GM19099 (cell line): ENCODE measurements around the gene CREB5.

ENCODE experiments used
- POLR2A ChIP-seq: IDR thresholded peaks from 3 replicates; pipeline ENCODE4 v1.6.1; 2011; ENCODE audit warnings: low read depth; ENCODE audit not compliant: insufficient read length; ENCODE audit errors: extremely low read depth

Gene CREB5

DNA sequence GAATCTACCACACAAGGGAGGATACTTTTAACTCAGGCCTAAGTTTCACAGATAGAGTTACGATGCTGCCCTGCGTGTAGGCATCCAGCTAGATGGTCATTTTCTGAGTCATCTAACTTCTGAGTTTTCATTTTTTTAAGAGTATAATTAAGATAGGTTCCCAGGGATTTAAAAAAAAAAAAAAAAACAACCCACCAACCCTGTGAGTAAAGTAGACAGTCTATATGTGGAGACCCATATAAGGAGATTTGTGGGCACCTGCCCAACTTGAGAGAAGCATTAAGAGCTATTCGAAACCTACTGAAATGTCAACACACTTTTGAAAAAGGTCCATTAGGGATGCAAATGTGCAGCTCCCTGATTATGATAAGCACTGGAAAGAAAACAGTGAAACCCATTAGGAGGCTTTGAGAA is 288.5 kb downstream of the CREB5 start:
- TF ChIP-seq POLR2A = no peak

DNA sequence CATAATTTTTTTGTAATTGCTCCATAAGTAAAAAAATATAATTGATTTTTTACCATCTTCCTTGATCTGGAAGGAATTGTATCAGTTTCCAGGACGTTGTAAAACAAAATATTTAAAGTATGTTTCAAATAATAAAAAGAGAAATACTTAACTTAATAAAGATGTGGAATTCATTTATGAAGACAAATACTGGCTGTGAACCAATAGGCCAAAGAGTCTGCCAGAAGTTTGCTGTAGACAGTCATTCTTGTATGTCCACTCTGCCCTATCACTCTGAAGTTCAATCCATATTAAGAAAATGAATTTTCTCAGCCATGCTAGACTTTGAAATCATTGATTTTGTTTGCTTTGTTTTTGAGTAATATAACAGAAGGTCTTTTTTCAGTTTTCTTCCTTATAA is 289.4 kb downstream of the CREB5 start:
- TF ChIP-seq POLR2A = no peak

DNA sequence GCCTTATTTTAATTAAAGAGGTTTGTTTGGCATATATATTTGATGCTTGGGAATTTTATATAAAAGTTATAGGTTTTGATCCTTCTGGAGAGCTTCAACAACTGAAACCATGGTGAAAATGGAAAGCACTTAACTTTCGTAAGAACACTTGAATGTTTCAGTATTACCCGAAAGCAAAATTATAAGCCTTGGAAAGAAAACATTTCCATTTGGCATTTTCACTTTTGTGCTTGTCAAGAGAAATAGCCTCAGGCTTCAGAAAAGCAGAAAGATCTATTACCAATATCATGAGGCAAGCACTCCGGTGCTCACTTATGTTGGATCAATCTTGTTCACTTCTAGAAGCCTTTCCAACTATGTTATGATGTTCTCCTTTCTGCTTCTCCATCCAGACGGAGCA is 289.9 kb downstream of the CREB5 start:
- TF ChIP-seq POLR2A = no peak

DNA sequence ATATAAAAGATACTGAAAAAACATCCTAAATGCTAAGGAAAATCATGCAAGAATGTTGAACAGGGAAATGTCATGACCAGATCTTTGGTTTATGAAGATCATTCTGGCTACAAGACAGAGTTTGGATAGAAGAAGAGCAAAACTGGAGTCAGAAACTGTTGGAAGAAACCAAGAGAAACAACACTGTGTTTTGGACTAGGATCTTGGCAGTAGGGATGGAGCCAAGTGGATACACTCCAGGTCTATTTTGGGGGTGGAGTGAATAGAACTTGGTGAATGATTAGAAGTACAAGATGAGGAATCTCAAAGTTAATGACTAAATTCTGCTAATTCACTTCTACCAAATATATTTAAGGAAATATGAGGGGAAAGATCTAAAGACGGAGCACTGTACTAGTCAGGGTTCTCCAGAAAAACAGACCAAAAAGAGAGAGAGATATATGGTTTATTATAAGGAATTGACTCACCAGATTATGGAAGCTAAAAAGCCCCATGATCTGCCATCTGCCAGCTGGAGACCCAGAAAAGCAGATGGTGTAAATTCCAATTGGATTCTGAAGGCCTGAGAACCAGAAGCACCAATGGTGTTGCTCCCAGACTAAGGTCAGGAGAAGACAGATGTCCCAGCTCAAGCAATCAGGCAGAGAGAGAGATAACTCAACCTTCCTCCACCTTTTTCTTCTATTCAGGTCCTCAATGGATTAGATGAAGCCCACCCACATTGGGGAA is 290.9 kb downstream of the CREB5 start:
- TF ChIP-seq POLR2A = no peak

DNA sequence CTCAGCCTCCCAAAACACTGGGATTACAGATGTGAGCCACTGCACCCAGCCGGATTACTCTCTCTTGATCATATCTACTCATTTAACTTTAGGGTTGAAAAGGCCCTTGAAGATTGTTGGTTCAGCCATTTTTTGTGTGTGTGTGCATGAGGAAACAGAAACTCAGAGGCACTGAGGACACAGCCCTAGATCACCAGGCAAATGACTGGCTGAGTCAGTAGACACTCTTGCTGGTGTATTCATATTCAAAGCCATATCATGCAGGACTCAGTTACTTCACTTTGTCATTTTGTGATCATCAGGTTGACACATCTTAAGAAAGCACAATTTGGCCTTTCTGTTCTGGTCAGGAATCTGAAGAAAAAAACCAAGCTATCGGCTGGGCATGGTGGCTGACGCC is 292.4 kb downstream of the CREB5 start:
- no peak for TF ChIP-seq POLR2A

DNA sequence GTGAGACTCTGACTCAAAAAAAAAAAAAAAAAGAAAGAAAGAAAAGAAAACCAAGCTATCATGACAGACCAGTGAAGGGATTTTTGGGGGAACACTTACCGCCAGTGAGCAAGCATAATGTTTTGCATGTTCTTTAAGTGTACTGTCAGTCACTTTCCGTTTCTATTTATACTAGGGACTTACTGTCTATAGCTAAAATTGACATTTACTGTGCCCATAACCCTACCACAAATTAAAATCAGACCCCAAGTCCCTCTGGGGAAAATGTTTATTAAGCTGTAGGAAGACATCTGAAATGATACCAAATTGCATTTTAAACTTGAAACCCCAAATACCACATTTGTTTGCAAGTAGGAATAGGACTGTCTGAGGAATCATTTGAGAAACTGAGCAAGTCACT is 293.0 kb downstream of the CREB5 start:
- TF ChIP-seq POLR2A = no peak

DNA sequence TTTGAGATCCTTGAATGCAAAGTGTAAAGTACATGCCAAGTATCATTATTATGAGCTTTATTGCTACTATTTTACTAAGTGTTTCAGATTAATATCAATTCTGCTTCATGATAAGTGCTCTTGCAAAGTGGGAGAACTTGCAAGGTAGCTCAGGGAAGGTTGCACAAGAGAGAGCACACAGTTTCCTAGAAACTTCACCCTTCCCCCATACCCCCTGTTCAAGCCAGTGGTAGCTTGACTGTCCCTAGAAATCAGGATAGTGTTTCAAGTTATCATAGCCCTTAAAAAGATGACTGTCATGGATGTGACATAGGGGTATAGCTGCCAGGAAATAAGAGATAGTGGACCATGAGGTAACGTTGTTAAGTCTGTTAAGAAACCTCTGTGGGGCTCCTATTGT is 294.3 kb downstream of the CREB5 start:
- TF ChIP-seq POLR2A = no peak

DNA sequence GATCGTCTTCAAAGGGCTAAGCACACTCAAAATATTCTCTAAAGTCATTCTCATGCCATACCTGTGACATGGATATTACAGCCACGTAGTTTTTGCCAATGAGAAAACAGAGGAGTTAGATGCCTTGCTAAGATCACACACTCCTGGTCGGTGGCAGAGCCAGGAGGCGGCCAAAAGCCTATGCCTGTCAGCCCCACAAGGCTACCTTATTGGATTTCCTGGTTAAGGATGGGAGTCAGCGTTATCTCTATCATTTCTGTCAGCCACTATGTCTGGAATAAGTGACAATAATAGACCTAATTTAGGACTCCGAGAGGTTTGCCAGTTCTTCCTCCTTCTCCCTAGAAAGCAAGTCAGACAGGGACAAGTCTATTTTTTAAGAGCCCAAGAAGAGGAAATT is 295.0 kb downstream of the CREB5 start:
- TF ChIP-seq POLR2A = no peak

DNA sequence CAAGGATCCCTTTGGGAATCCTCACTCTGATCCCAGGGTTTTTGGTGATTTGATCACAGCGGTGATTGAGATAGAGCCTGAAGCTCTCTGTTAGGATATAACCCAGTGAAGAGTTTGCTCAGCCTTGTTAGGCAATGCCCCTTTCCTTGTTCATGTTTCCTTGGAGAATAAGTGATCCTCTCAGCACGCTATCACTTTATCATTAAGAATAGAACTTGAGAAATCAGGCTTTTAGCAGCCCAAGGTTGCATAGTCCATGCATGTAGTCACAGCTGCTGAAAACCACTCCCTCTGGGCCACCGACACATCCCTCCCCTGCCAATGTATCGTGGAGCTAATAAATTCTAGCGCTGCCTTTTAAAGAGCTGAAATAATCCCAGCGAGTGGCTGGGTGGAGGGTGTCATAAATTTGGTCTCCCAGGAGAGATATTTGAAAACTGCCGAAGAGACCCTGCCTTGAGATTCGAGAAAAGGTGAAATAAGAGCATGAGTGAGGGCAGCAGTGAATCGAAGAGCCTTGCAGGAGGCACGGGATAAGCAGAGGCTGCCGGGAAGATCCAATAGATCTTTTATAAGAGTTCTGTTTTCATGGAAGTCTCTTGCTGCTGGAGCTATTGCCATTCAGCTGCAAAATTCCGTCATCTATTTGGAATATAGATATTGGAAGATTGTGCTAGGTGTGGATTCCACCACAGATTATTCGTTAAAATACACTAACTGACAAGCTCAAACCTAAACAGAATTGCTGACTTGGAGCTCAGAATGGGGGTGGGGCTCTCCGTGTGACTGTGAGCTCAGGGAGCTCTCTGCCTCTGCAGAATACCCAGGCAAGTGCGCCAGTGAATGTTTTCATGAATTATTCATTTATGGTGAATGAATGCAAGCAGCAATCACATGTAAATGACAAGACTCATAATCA is 296.0 kb downstream of the CREB5 start:
- no peak for TF ChIP-seq POLR2A

DNA sequence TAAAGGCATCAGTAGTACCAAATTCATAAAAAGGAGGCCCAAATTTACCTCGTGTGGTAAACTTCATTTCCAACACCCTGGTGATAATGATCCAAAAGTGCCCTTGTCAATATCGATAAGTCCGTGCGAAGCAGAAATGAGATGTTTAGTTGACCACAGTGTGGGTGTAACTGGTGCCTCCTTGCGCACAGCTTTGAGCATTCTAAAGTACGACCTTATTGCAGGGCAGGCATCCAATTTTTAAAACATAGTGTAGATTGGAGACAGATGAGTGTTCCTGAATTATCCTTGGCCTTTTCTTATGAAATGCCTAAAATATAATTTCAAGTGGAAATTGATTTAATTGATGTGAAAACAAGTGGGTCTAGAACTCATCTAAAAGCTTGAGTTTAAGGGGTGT is 297.4 kb downstream of the CREB5 start:
- no peak for TF ChIP-seq POLR2A

DNA sequence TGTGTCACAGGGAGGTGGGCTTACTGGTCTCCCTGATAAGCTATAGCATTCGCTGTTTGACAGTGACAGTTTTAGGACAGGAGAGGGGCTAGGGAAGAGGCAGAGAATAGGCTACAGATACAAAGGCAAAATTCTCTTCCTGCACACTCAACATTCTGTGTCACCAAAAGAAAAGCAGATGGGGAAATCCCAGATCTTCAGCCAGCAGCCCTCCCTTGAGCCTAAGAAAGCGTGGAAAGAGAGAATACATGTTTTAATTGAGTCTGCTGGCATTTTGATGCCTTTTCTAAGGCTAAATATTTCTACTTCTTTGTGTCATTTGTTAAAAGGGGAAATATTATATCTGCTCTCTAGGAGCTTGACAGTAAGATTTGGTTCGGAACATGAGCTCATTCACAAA is 298.8 kb downstream of the CREB5 start:
- no peak for TF ChIP-seq POLR2A

DNA sequence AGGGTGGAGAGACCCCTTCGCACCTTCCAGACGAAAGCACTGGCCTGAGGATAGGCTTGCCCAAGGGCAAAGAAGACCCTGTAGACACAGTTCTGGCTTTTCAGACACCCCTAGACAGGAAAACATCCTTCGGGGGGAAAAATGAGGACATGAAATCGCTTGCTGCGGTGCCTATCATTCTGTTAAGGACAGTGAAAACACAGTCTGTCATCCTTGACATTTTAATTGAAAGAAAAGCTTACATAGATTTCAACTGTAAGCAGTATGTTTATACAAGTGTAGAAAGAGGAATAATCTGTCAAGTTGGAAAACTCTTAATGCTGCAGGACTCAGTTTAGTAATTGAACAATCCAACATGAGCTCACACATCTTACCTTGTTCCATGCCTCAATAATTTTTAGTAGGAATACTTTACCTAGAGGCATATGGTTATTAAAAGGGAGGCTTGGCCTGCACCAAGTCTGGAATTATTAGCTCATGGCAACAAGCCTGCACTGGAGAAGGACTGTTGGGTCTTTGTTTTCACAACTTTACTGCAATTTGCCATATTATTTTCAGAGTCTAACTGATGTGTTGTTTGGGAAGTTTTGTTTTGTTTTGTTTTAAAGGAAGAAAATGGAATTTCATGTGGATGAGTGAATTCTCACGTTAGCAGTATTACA is 302.3 kb downstream of the CREB5 start:
- TF ChIP-seq POLR2A = no peak

DNA sequence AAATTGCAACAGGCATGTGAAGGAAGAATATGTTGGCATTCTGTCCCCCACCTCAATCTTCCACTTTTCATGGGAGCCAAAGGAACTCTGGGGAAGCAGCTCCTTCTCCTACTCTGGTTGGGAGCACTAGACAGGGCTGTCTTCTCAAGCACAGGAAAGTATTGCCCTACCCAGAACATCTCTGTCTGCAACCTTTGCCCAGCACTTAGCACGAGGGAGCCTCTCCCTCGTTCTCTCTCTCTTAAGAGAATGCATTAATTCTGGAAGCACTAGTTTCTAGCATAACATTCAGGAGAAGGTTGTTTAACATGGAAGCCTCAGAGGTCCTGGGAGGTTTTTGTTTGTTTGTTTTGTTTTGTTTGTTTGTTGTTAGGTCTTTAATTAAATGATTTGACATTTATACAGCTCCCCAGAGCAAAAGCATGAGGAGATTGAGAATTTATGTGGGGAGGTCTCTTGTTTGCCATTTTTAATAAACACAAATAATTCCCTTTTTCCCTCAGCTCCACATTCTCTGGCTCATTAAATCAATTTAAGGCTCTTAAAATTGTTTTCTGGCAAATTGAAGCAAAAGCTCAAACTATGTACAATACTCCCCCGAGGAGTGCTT is 305.2 kb downstream of the CREB5 start:
- TF ChIP-seq POLR2A = no peak

DNA sequence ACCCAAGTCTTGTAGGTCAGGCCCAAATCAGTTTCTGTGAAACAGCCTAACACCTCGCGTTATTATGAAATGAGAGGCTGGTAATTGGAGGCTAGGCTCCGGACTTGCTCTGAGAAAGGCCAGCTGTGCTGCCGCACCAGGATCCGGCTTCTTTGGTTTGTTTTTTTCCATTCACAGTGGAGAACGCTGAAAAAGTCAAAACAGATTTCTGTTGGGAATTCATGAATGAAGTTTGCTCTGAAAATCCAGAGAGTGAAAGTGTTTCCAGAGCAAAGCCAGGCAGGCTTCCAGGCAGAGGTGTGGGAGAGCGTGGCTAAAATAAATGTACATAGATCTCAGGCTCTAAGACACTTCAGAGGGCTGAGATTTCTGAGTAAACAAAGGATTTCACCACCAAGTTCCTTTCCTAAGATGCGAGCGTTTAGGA is 305.8 kb downstream of the CREB5 start:
- no peak for TF ChIP-seq POLR2A

DNA sequence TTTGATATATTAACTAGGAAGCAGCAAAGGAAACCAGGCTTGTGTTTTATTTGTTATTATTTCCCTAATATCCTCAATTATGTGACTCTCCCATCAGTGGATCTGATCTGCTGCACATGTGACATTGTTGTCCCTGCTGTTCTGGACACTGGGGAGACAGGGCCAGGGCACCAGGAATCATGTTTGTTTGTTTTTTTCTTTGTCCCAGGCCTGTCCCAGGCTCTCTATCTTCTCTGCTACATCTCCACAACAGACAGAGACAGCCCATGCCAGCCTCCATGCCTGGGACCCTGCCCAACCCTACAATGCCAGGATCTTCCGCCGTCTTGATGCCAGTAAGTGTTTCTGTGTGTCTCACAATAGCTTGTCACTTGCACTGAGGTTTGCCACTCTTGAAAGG is 306.2 kb downstream of the CREB5 start:
- no peak for TF ChIP-seq POLR2A

DNA sequence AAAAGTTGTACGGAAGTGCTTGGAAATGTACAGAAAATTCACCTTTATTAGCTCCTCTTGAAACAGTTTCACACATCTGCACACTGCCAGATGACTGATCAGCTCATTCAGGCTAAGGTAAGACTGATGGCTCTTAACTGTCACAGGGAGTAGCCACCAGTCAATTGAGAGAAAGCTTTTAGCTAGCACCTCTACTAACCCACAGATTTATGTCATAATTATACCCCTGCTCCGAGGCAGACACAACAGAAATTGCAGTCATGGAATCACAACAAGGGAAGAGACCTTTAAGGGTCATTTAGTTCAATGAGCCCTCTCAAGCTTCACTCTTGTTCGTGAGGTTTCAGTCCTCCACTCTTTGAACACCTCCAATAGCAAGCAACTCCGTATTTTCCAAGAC is 310.4 kb downstream of the CREB5 start:
- TF ChIP-seq POLR2A = no peak

DNA sequence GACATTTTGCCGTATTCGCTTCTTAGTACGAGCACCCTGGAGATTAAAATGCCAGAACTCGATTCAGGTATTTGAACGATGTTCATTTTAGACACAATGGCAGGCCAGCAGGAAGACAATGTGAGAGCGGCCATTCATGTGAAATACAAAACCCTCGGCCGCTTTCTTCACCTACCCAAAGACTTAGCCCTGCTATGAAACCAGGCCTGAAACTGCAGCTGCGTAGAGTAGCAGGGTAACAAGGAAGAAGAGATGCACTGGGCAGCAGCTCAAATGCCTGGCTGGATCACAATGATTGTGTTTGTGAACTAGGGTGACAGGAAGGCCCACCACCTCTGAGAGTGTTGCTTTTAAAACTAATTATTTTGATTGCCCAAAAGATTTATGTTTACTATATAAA is 311.0 kb downstream of the CREB5 start:
- no peak for TF ChIP-seq POLR2A
